ENCODE measurements around the gene TKTL1. TPM values are rescaled to one million over a fixed set of nuclear protein-coding genes. Genes with fewer than 3 reads are reported as not detected.

TKTL1 gene
- total RNA-seq, 1 experiment from 2014 or later, result not detected

DNA sequence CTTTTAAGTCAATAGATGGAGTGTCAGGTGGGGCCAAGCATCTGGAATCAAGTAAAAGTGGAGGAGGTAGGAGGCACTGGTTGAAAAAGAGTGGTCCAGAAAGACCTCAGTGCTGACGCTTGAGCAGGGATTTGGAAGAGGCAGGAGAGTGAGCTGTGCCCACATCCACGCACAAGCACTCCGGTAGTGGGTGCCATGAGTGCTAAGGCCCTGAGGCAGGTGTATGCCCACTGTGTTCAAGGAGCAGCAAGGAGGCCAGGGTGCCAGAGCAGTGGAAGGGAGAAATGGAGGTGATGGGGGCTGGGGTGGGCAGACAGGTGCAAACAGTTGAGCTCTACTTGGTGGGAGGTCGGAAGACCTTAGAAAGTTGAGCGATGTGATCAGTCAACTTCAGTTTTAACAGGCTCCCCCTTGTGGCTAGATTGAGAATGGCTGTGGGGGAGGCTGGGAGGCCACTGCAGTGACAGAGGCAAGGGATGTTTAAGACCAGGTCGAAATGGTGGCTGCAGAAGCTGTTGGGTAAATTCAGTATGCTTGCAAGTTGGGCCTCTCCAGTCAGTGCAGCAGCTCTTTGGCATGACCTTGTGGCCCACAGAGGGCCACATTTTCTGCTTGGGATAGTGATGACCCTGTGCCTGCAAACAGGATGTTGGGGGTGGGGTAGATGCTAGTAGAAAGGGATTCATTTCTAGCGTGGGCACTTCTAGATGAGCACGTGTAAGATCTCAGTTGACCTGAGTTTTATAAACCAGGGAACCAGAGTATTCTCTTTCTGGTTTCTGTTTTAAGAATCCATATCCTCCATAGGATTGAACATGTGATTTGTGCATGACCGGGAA lies 12.7 kb downstream of the TKTL1 start:
- peak; percentile 27 for DNase-seq (ENCODE audit: low read depth)

DNA sequence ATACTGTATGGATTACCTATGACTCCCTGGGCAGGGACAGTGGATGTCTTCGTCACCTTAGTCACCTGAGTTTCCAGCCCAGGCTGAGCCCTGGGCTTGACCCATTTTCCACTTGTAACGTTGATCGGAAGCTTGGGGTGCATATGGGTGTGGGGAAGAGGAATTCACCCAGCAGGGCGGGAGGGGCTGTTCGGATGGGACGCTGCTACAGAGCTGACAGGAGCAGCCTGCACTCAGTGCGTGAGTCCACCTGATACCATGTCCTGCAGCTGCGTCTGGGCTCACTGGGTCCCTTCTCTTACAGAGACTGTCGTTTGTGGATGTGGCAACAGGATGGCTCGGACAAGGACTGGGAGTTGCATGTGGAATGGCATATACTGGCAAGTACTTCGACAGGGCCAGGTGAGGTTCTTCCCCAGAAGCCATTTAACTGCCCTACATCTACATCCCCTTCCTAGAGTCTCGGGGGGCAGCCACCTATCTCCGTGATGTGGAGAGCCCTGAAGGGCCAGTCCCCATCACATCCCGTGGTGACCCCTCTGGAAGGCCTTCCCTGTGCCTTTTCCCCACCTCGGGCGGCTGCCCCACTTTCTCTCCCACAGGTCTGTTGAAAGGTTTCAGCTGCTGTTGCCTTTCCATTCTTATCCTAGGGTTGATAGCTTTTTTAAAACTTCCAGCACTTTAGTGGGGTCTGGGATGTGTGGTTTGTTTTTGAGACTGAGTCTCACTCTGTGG lies 13.6 kb downstream of the TKTL1 start:
- DNase-seq (ENCODE audit: low read depth), result no peak

DNA sequence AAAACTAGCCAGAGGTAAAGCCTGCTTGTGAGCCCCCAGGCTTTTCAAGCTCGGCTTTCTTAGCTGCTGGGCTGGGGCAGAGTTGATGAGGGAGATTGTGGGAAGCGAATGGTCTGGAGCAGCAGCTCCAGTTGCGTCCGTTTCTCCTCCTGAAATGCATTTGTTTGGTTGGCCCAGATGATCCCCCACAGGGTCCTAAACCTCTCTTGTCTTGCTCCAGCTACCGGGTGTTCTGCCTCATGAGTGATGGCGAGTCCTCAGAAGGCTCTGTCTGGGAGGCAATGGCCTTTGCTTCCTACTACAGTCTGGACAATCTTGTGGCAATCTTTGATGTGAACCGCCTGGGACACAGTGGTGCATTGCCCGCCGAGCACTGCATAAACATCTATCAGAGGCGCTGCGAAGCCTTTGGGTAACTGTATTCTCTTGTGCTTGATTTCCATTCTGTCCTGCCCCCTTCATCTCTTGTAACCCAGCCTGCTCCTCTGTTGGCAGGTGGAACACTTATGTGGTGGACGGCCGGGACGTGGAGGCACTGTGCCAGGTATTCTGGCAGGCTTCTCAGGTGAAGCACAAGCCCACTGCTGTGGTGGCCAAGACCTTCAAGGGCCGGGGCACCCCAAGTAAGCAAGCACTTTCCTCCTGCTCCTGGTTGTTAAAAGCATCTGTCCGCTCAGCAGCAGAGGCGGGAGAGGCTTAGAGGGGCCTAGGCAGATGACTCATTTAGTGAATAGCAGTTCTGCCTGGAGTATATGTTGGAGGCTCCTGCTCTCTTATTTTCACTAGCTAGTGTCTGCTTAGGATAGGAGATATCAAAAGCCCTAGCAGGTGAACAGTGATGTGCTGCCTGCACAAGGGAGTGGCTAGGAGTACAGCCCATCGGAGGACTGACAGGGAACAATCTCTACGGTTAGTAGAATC lies 15.3 kb downstream of the TKTL1 start:
- DNase-seq (ENCODE audit: low read depth), result no peak

DNA sequence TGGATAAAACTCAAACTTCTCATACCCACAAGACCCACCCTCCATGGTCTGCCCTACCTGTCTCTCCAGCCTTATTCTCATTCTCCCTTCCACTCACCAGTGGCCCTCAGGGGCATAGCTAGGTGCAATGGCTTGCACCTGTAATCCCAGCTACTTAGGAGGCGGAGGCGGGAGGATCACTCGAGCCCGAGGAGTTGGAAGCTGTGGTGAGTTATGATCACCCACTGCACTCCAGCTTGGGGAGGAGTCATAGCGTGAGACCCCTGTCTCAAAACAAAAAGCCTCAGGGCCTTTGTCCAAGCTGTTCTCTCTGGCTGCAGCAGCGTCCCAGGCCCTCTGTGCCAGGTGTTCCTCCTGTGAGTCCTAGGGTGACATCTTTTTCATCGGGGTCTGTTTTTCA lies 16.5 kb downstream of the TKTL1 start:
- no peak for DNase-seq (ENCODE audit: low read depth)

DNA sequence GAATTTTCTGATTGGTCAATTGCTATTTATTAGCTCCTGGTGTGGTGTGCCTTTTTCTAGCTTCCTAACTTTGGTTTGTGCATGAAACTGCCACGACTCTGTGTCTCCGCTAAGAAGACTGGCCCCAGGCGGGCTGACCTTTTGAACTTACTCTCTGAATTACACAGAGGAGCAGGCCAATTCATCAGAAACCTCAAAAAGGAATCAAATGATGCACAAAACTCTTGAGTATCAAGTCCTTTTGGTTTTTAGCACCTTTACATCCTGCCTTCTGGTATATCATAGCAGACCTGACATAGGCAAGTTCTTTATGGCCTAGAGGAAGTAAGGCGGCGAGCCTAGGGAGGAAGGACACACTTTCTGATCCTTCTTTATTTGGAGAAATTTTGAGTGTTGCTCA lies 17.6 kb downstream of the TKTL1 start:
- DNase-seq (ENCODE audit: low read depth), result no peak

DNA sequence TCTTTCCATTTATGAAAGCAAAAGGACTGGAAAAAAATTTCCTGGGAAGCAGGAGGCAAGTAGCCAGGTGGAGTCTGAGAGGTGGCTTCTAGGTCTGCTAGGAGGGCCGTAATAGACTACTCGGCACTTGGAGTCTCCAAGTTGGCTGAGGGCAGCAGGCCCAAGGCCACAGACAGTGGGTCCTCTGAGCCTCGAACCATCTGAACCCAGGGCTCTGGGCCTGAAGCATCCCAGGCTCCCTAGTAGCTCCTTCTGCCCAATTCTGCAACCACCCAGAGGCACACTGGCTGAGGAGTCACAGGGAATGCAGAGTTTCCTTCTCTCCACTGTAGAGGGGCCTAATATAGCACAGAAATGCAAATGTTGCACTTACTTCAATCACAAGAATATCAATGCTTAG lies 19.8 kb downstream of the TKTL1 start:
- DNase-seq (ENCODE audit: low read depth), result no peak

DNA sequence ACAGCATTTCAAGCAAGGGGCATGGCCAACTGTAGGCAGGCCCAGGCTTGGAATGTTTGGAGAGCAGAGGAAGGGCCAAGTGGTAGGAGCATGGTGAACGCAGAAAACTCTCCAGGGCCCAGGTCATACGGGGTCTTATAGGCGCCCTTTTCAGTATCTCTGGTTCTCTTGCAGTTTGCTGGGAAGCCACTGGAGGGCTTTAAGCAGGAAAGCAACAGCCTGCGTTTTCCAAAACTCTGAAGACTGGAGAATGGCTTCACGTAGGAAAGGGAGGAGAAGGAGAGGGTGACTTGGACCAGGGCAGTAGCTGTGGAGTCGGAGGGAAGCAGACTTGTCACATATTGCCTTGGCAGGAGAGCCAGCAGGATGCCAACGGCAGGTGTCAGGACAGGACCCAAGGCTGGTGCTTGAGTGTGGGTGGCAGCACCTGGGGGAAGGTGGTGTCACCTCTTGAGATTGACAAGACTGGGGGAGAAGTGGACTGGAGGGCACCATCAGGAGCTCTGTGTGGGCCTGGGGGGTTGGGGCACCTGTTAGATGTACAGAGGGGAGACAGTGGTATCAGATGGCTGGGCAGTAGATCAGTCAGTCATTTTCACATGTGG lies 21.9 kb downstream of the TKTL1 start:
- DNase-seq (ENCODE audit: low read depth), result no peak

DNA sequence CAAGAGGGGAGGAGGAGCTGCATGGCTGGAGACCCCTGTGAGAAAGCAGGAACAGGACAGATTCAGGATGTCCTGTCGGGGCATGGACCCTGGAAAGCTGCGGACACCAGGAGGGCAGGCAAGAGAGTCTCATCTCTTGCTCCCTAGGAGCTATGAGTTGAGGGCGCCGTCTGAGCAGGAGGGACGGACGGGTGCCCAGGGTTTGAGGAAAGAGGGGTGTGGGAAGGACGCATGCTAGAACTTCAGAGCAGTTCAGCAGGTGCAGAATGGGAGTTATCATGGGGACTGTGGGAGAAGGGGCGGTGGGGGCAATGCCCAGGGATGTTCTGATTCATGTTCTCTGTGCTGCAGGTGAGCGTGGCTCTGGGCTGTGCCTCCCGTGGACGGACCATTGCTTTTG lies 24.8 kb downstream of the TKTL1 start:
- DNase-seq (ENCODE audit: low read depth), result no peak

DNA sequence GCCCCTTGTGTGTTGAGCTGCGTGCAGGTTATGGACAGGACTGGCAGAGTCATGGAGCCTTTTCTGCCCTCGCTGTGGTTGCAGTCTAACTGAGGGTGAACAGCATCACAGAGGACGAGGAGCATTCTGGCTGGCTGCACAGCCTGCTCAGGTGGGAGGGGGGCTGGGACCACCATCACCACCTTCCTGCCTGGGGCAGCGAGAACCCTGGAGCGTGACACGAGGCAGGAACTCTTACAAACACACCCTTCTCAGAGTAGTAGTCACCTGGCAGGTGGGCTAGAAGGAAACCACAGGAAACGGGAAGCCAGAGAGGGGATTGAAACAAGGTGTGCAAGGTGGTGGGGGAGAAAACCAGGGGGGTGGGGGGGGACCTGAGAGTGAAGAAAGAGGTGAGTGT lies 25.6 kb downstream of the TKTL1 start:
- DNase-seq (ENCODE audit: low read depth), result no peak

DNA sequence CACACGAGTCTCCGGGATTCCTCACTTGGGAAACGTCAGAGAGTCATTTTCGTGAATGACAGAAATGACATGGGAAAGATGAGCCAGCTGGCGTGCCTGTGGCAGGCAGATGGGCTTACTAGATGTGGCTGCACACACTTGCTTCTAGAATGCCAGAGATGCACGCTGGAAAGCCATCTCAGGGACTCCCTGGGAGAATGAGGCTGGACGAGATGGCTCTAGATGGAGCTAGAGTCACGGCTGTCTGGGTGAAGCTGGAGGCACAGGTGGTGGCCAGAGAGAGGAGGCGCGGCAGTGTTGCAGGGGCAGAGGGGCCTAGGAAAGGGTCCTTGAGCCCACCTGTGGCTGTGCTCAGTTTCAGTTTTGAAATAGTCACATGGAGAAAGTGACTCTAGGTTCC lies 26.0 kb downstream of the TKTL1 start:
- no peak for DNase-seq (ENCODE audit: low read depth)

DNA sequence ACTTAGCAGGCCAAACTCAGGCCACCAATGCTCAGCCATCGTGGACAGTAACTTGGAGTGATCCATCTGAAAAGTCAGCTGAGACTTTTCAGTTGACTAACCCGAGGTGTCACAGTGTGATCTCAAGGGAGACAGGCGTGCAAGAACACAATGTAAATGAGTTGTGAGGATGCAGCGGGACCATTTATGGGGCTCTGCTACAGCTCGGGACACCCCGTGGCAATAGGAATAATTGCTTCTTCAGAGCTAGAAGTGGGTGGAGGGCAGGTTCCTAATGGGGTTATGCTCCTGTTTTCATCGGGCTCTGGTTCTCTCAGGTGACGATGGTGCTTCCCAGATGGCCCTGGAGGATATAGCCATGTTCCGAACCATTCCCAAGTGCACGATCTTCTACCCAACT lies 27.3 kb downstream of the TKTL1 start:
- DNase-seq (ENCODE audit: low read depth), result no peak

DNA sequence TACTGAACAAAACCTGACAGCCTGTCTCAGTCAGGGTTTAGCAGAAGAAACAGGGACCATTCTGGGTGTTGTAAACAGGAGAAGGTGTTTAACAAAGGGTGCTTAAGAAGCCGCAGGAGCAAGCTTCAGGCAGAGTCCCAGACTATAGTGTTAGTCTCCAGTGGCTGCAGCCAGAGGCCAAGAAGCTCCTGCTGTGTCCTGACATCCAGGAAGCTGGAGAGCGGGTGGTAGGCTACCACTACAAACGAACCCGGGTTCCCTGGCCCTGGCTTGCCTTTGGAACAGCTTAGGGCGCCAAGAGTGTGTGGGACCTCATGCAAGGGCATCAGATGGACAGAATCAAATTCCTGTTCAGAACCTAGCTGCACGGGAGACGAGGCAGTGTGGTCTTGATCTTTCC lies 27.9 kb downstream of the TKTL1 start:
- DNase-seq (ENCODE audit: low read depth), result no peak

DNA sequence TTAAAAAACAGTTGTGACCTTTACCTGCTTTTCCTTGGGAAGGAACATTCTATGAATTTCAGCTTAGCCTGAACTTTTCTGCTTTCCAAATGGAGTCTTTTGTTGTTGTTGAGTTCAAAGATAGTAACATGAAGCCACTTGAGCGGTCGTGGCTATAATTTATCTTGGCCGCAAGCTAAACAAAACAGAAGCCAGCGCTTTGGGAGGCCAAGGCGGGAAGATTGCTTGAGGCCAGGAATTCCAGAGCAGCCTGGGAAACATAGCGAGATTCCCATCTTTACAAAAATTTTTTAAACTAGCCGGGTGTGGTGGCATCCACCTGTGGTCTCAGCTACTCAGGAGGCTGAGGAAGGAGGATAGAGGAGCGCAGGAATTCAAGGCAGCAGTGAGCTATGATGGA lies 29.9 kb downstream of the TKTL1 start:
- DNase-seq (ENCODE audit: low read depth), result no peak

DNA sequence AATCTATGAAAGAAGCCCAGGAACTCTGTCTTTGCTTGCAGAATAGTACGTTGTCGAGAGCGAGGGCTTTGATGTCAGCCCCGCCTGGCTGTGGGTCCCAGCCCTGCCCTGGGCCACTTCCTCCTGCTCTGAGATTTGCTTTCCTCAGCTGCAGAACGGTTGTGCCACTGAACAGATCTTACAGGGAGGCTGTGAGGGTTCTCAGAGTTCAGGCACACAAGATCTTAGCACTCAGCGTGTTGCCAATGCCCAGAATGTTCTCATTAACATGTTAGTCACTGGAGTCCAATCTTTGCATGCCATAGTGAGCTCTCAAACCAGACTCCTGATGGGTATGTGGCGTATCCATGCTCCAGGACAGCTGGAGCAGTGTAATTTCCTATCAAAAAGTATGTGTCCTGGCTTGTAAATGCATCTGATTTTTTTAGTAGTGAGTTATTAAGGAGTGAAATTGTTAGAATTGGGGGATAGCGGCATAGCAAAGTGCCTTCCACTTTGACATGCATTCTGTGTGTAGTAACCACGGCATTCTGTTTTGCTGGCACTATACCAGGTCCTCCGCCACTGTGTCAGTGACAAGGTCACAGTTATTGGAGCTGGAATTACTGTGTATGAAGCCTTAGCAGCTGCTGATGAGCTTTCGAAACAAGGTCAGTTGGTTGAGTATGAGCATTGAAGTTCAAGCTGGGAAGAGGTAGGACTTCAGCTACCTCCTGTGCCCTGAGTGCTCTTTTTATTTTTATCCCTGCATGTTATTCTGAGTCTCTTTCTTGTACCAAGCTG lies 31.6 kb downstream of the TKTL1 start:
- DNase-seq (ENCODE audit: low read depth), result no peak

DNA sequence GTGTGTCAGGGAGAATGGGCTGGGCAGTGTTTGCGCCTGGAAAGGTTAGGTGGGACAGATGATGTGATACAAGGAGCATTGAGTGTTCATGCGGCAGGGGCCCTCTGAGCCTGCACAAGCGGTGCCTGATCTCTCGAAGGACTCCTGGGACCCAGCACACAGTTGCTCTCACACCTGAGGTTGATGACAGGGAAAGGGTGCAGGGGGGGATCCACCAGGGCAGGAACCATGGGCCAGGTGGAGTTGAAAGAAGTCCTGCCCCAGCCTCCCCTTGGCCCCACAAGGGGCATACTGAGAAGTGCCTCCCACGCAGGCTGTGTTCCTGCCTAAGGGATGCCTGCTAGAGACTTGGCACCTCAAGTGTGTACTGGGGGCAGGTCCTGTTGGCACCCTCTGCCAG lies 33.1 kb downstream of the TKTL1 start:
- no peak for DNase-seq (ENCODE audit: low read depth)

DNA sequence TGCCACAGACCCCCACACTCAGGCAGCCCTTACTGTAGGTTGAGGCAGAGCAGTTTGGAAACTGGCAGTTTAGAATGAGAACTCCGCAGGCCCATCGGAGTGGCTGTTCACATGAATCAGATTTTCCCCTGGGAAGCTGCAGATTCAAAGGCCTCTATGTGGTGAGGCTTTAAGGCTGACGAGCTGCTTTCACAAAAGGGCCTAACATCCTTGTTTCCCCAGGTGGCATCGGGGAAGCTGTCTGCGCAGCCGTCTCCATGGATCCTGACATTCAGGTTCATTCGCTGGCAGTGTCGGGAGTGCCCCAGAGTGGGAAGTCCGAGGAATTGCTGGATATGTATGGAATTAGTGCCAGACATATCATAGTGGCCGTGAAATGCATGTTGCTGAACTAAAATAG lies 33.7 kb downstream of the TKTL1 start:
- DNase-seq (ENCODE audit: low read depth), result no peak

DNA sequence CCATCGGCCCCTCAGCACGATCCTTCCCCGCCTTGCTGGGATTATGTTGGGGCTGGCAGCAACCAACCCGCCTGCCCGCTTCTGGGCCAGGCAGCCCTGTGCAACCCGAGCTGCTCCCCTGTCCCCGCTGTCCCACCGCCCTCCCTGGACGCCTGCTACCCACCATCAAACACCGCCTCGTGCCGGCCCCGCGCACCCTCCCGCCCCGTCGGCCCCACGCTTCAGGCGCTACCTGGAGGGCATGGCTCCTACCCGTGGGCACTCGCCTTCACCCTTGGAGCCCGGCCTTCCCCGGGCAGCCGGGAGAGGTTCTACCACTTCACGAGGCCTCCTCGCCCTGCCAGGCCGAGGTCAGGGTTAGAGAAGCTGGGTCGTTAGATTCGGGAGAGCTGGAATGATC lies 37.0 kb downstream of the TKTL1 start:
- no peak for DNase-seq (ENCODE audit: low read depth)

DNA sequence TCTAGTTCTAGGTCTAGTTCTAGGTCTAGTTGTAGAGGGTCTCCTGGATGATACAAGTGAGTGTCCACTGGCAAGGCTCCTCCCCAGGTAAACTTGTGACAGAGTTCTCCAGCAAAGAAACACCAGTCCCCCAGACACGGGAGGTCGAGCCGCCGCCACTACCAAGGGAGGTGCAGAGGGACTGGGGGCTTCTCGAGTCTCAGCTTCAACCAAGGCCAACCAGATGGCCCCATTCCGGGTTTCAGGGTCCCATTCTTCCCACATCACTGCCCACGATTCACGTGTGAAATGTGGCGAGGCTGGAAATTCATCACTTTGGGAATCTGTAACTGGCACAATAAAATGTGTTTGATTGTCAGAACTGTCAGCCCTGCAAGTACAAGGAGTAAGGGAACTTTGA lies 37.5 kb downstream of the TKTL1 start:
- DNase-seq (ENCODE audit: low read depth), result no peak

DNA sequence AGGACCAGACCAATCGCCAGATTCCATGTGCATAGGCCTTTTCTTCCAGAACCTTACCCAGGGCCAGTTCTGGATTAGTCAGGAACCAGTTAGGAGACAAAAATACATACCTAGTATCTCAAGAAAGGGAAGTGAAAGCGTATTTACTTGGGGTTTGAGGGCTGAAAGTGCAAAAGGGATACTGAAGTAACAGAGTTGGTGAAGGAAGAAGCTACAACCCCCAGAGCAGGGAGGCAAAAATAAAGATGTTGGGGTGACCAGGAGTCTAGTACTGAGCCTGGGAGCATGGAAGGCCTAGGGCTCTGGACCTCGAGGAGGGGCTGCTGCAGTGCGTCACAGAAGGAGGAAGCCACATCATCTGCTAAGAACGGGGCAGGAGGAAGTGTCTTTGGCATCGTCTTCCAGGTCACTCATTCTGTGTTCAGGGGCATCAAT lies 38.3 kb downstream of the TKTL1 start:
- DNase-seq (ENCODE audit: low read depth), result no peak

DNA sequence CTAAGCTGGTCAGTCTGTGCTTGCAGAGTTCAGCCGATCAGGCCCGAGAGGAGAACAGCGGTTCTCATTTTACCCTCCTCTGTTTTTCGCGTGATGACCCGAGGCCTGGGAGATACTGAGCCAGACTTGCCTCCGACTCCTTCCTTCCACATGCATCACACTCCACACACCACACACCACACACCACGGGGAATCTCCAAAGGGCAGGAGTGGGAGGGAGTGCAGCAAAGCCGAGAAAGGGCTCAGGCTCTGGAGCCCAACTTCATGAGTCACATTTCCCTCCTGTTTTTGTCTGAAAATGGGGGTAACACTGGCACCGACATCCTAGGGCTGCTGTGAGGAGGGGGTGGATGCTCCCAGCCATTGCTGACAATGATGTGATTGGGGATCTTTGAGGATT lies 38.9 kb downstream of the TKTL1 start:
- DNase-seq (ENCODE audit: low read depth), result no peak

Measured in HT1080 (cell line).